DMS114 treated with DMSO at 0.1 percent for 48 hours (cell line): ENCODE measurements around the gene CCDC85C.

ENCODE experiments used
- DNase-seq: peaks from one replicate; lab custom pipeline; 2025; ENCODE audit not compliant: unreplicated experiment; lab: John Stamatoyannopoulos, UW

Gene CCDC85C

GRCh38 chr14:99524804-99525698 is 79.0 kb downstream of the CCDC85C start:
- DNase-seq: no peak

- DNase-seq: no peak
Measured at GRCh38 chr14:99524091-99524661, 79.8 kb downstream of the CCDC85C start.

GRCh38 chr14:99523704-99524055 is 80.3 kb downstream of the CCDC85C start:
- no peak for DNase-seq

DNA sequence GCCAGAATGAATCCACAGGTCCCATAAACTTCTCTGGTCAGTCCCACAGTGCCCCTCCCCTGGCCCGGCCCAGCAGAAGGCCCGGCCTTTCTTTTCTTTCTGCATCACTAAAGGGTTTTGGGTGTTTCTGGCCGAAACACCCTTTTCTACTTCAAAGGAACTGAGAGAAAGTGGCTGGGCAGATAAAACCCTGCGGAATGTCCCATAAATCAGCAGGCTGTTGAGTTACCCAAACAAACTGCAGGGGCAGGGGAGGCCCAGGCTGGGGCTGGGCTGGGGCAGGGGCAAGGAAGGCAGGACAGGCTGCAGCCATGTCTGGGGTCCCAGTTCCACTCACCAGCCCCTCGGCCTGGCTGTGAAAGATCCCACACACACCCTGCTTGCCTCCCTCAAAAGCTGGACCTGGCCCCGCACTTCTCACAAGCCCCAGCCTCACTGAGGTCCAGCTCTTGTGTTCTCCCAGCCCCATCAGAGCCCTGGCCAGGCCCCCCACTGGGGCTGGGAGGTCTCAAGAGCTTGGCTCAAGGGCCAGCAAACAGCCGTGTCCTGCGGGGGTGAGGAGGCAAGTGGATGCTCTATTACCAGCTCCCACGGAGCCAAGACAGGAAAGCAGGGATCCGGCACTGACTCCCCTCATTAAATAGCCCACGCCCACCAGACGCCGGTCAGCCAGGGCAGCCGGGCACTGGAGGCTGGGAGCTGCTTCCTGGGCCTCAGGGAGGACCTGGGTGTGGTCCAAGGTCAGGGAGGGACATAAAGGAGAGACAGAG is 80.9 kb downstream of the CCDC85C start:
- DNase-seq: no peak

- no peak for DNase-seq
Measured at GRCh38 chr14:99522457-99522891, 81.5 kb downstream of the CCDC85C start.

GRCh38 chr14:99522025-99522401 is 82.0 kb downstream of the CCDC85C start:
- no peak for DNase-seq

- DNase-seq: no peak
Measured at GRCh38 chr14:99521176-99522024, 82.6 kb downstream of the CCDC85C start.

DNA sequence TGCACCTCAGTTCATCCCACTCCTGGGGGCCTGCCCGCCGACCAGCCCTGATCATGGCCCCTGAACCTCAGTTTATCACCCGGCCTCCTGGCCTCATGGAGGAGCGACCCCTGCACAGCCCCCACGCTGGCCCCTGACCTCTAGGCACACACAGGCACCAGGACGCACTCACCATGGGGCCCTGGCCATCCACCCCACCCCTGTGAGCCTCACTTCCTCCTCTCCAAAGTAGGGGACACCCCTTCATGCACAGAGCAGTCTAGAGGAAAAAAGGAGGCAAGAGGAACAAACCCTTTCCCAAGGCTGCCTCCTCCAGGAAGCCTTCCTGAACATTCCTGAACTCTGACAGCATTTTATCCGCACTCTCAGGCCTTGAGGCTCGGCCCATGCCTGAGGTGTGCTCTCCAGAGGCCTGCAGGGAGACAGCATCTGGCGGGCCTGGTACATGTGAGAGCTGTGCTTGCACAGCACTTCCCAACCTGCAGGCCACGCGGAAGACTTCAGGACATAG is 83.4 kb downstream of the CCDC85C start:
- DNase-seq: no peak

DNA sequence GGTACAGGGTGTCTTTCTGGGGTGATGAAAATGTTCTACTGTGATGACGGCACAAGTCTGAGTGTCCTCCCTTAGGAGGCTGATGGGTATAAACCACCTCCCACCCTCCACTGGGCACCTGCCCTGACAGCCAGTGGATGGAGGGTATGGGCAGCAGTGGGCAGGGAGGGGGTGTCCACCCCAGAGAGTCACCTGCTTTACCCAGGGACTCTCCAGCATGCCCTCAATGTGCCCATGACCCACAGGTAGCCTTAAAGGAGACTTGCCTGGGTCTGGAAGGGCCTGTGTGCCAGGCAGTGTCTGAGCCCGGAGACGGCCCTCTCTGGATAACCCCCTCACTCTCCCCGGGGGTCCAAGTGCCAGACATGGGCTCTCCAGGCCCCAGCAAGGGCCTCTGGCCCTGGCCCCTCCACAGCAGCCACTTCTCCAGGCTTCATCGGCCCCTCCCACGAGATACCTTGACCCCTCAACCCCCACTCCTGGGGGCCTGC is 84.0 kb downstream of the CCDC85C start:
- no peak for DNase-seq

GRCh38 chr14:99519347-99519881 is 84.6 kb downstream of the CCDC85C start:
- DNase-seq: no peak

DNA sequence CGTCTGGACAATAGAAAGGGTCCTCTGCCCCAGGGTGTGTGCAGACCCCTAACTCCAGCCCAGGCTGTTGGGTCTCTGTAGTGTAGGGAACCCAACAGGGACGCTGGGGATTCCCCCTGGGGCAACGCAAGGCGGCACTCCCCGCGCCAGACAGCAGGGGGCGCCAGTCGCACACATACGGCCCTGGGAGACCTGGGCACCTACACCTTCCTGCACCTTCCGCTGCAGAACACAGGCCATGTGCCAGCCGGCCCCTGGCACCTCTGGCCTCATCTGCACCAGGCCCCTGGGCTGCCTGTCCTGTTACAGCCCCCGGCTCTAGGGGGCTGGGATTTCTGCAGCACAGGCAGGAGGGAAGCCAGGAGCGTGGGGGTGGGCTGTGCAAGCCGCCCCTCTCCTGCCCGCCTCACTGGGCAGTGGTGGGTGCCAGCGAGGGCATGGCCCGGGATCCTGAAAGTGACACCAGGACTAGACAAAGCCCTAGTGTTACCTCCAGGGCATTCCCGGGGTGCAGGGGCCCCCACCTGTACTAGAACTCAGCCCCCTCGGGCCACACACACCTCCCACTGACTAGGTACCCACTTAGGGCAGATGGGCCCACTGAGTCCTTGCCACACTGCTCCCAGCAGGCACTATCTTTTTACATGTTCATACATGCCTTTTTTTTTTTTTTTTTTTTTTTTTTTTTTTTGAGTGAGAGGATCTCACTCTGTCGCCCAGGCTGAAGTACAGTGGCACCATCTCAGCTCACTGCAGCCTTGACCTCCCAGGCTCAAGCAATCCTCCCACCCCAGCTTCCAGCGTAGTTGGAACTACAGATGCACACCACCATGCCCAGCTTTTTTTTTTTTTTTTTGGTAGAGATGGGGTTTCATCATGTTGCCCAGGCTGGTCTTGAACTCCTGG is 85.3 kb downstream of the CCDC85C start:
- DNase-seq: peak; percentile 5

DNA sequence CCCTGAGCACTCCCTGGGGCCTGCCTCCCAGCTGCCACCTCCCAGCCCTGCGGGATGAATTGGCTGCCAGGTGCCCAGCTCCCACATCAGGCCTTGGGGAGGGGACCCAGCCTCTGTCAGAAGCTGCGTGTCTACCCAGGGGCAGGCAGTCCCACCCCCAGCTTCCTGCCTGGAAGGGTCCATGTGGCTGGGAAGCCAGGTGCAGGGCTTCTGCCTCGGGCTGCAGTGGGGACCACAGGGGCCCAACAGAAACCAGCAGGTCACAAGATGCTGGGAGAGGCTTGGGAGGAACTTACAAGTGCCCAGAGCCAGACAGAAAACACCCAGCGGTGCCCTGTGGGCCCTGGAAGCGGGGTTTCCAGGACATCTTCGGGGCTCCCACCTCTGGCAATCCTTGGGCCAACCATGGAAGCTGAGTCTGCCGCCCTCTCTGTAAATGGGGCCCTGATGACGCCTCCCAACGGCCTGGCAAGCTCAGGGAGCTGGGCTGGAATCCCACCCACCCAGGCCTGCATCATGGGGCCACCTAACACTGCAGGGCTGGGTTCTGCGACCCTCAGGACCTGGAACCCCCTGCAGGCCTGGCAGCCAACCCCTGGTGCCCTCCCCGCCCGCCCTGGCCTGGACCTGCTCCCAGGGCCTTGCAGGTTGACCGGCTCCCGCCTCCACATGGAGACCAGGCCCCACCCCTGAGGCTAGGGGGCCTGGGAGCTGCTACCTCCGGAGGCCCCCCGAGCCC is 86.2 kb downstream of the CCDC85C start:
- DNase-seq: no peak

GRCh38 chr14:99516871-99517642 is 87.0 kb downstream of the CCDC85C start:
- no peak for DNase-seq

- DNase-seq: no peak
Measured at GRCh38 chr14:99516156-99516870, 87.7 kb downstream of the CCDC85C start.

DNA sequence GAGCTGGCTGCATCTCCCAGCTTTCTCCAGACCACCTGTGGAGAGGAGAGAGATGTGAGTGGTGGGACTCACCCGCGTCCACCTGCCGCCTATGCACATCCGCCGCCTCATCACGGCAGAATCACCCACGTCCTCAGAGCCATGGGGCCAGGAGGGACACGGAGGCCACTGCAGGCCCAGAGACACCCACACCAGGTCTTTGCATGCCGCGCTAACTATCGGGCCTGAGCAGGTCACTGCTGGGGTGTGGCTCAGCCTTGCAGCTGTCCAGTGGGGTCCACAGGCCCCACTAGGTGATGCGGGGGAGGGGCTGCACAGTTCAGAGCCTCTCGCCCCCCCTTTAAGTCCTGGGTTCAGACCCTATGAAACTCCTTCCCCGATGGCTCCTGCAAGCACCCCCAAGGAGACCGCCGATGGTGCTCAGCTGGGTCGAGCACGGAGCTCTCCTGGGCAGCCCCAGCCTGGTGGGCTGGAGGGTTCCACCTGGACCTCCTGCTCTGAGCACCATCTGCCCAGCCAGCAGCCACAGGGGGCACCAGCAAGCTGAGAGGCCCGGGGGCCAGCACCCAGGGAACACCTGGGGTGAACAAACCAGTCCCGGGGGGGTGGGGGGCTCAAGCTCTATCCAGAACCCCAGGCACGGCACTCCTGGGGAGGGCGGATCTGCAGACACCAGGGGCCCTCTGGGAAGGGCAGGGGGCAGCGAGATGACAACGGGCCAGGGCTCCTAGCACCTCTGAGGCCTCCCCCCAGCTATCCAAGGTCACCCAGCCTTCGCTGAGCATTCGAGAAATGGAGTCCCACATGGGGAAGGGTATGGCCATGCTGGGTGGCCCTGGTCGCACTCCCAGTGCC is 88.5 kb downstream of the CCDC85C start:
- DNase-seq: no peak

DNA sequence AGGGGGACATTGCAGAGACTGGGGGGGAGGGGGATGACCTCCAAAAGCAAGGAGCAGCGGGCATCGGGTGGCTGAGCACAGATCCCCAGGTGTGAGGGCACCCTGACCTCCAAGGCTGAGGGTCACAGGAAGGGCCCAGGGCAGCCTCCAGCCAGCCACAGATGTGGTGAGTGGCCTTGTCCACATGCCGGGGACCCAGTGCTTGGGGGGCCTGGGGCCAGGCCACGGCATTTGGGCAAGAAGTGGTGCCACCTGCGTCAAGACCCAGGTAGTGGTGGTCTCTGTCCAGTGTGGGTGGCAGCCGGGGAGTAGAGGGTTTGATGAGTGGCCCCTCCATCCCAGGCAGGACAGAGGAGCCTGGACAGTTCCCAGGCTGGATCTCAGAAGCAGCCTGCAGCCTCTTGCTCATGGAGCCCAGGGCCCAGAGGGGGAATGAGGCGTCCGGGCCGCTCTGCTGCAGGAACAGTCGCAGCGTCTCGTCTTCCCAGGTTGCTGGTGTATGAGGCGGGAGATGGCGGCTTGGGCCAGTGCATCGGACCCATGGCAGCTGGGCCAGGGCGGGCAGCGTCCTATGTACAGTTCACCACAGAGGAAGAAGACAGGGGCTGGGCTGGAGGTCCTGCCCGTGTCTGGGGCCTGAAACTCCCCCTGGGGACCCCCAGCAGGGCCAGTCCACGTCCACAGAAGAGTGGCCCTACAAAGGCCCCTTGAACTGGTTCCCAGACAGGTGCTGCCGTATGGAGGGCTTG is 89.3 kb downstream of the CCDC85C start:
- DNase-seq: no peak
